ENCODE data around the gene R3HDML. TPM values are rescaled to one million over a fixed set of nuclear protein-coding genes. Genes with fewer than 3 reads are reported as not detected.

Gene R3HDML
- total and polyA plus RNA-seq, 2 of the 13 experiments (the other 11 are each of a cell fraction or from before 2014, with no cell fraction given), result not detected

DNA sequence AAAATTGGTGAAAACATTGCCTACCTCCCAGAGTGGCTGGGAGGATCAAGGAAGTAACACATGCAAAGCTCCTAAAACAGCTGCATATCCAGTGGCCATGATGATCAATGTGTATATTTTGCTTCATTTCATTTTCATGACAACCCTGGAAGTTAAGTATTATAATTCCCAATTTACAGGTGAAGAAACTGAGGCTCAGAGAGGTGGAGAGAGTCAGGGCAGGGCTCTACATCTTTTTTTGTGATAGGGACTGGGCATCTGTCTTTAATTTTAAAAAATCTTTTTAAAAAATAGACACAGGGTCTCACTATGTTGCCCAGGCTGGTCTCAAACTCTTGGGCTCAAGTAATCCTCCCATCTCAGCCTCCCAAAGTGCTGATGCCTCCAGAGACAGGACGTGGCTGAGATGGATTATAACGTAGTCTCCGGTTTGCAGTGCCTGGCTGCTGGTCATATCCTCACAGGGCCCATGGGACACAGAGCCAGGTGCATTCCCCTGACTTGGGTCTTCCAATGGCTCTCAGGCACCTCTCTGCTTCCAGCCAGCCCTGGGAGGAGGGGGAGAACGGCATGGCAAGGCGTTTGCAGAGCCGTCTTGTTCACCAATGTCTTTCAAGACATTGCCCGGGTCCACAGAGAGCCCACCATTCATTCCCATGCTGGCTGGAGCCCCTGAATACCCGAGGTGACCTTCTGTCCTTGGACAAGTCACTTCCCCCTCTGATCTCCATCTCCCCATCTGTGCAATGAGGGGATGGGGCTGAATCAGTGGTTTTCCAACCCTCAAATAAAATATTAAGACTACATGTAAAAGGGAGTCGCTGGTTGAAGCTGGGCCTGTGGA lies 57.0 kb downstream of the R3HDML start (continued):
- peak; percentile 16; the same call in 1 of the 2 replicates for TF ChIP-seq KAT7 (CRISPR knock-in tag; IDR thresholded peaks at IDR 0.05; ENCODE audit: borderline replicate concordance)
- TF ChIP-seq ZNF180 (CRISPR knock-in tag; IDR thresholded peaks at IDR 0.05; ENCODE audit: borderline replicate concordance, low read depth), result no peak
- TF ChIP-seq ZNF749 (CRISPR knock-in tag; IDR thresholded peaks at IDR 0.05; ENCODE audit: borderline replicate concordance), result no peak
- TF ChIP-seq GATAD2A (CRISPR knock-in tag; IDR thresholded peaks at IDR 0.05), result no peak
- TF ChIP-seq ZNF577 (CRISPR knock-in tag; IDR thresholded peaks at IDR 0.05; ENCODE audit: borderline replicate concordance, low read depth), result 0 out of 2 replicates have a peak, but pooled peaks have one; percentile 55
- TF ChIP-seq ZNF33B (CRISPR knock-in tag; IDR thresholded peaks at IDR 0.05), result no peak
- TF ChIP-seq ZFP41 (CRISPR knock-in tag; IDR thresholded peaks at IDR 0.05; ENCODE audit: borderline replicate concordance), result no peak
- TF ChIP-seq, protein P1, sequence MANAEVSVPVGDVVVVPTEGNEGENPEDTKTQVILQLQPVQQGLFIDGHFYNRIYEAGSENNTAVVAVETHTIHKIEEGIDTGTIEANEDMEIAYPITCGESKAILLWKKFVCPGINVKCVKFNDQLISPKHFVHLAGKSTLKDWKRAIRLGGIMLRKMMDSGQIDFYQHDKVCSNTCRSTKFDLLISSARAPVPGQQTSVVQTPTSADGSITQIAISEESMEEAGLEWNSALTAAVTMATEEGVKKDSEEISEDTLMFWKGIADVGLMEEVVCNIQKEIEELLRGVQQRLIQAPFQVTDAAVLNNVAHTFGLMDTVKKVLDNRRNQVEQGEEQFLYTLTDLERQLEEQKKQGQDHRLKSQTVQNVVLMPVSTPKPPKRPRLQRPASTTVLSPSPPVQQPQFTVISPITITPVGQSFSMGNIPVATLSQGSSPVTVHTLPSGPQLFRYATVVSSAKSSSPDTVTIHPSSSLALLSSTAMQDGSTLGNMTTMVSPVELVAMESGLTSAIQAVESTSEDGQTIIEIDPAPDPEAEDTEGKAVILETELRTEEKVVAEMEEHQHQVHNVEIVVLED (CRISPR knock-in tag; IDR thresholded peaks at IDR 0.05; ENCODE audit: borderline replicate concordance), result 0 out of 2 replicates have a peak, but pooled peaks have one; percentile 19
- TF ChIP-seq ZNF720 (CRISPR knock-in tag; IDR thresholded peaks at IDR 0.05), result 0 out of 2 replicates have a peak, but pooled peaks have one; percentile 53
- TF ChIP-seq SRSF1 (optimal IDR thresholded peaks at IDR 0.05; ENCODE audit: low read depth, low read length), result no peak
- TF ChIP-seq TOPORS (CRISPR knock-in tag; IDR thresholded peaks at IDR 0.05), result no peak
- TF ChIP-seq, protein P2, sequence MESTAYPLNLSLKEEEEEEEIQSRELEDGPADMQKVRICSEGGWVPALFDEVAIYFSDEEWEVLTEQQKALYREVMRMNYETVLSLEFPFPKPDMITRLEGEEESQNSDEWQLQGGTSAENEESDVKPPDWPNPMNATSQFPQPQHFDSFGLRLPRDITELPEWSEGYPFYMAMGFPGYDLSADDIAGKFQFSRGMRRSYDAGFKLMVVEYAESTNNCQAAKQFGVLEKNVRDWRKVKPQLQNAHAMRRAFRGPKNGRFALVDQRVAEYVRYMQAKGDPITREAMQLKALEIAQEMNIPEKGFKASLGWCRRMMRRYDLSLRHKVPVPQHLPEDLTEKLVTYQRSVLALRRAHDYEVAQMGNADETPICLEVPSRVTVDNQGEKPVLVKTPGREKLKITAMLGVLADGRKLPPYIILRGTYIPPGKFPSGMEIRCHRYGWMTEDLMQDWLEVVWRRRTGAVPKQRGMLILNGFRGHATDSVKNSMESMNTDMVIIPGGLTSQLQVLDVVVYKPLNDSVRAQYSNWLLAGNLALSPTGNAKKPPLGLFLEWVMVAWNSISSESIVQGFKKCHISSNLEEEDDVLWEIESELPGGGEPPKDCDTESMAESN (CRISPR knock-in tag; conservative IDR thresholded peaks at IDR 0.05), result no peak
- TF ChIP-seq, protein P3, sequence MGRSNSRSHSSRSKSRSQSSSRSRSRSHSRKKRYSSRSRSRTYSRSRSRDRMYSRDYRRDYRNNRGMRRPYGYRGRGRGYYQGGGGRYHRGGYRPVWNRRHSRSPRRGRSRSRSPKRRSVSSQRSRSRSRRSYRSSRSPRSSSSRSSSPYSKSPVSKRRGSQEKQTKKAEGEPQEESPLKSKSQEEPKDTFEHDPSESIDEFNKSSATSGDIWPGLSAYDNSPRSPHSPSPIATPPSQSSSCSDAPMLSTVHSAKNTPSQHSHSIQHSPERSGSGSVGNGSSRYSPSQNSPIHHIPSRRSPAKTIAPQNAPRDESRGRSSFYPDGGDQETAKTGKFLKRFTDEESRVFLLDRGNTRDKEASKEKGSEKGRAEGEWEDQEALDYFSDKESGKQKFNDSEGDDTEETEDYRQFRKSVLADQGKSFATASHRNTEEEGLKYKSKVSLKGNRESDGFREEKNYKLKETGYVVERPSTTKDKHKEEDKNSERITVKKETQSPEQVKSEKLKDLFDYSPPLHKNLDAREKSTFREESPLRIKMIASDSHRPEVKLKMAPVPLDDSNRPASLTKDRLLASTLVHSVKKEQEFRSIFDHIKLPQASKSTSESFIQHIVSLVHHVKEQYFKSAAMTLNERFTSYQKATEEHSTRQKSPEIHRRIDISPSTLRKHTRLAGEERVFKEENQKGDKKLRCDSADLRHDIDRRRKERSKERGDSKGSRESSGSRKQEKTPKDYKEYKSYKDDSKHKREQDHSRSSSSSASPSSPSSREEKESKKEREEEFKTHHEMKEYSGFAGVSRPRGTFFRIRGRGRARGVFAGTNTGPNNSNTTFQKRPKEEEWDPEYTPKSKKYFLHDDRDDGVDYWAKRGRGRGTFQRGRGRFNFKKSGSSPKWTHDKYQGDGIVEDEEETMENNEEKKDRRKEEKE (IDR thresholded peaks at IDR 0.05), result no peak
- TF ChIP-seq ZNF343 (CRISPR knock-in tag; IDR thresholded peaks at IDR 0.05), result no peak; the same call in 1 of the 2 replicates
- no peak for TF ChIP-seq BRCA1 (CRISPR knock-in tag; IDR thresholded peaks at IDR 0.05)
- TF ChIP-seq SP5 (CRISPR knock-in tag; IDR thresholded peaks at IDR 0.05; ENCODE audit: borderline replicate concordance, low read depth), result no peak
- TF ChIP-seq, protein P4, sequence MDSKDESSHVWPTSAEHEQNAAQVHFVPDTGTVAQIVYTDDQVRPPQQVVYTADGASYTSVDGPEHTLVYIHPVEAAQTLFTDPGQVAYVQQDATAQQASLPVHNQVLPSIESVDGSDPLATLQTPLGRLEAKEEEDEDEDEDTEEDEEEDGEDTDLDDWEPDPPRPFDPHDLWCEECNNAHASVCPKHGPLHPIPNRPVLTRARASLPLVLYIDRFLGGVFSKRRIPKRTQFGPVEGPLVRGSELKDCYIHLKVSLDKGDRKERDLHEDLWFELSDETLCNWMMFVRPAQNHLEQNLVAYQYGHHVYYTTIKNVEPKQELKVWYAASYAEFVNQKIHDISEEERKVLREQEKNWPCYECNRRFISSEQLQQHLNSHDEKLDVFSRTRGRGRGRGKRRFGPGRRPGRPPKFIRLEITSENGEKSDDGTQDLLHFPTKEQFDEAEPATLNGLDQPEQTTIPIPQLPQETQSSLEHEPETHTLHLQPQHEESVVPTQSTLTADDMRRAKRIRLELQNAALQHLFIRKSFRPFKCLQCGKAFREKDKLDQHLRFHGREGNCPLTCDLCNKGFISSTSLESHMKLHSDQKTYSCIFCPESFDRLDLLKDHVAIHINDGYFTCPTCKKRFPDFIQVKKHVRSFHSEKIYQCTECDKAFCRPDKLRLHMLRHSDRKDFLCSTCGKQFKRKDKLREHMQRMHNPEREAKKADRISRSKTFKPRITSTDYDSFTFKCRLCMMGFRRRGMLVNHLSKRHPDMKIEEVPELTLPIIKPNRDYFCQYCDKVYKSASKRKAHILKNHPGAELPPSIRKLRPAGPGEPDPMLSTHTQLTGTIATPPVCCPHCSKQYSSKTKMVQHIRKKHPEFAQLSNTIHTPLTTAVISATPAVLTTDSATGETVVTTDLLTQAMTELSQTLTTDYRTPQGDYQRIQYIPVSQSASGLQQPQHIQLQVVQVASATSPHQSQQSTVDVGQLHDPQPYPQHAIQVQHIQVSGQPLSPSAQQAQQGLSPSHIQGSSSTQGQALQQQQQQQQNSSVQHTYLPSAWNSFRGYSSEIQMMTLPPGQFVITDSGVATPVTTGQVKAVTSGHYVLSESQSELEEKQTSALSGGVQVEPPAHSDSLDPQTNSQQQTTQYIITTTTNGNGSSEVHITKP (CRISPR knock-in tag; IDR thresholded peaks at IDR 0.05; ENCODE audit: low read depth), result no peak; the same call in 1 of the 2 replicates
- TF ChIP-seq ZBTB7A (CRISPR knock-in tag; IDR thresholded peaks at IDR 0.05), result no peak

All from HepG2 (cell line).